IPS-18a (cell line): ENCODE measurements around the gene BHLHE23.
A peak's percentile ranks its signal among the peaks of the same experiment; 100 is the strongest.

ENCODE experiments used
- H3K27ac ChIP-seq: one replicate; pipeline ENCODE4 v1.5.1; 2013; ENCODE audit warnings: low read length
- H3K27me3 ChIP-seq: one replicate; pipeline ENCODE4 v1.6.1; 2013; ENCODE audit warnings: mild to moderate bottlenecking, low read length; ENCODE audit not compliant: control insufficient read depth, insufficient read depth
- H3K36me3 ChIP-seq: one replicate; pipeline ENCODE4 v1.6.1; 2013; ENCODE audit warnings: low read depth, low read length; ENCODE audit not compliant: control insufficient read depth
- H3K4me1 ChIP-seq: one replicate; pipeline ENCODE4 v1.6.1; 2013; ENCODE audit warnings: low read depth, low read length; ENCODE audit not compliant: control insufficient read depth
- H3K4me3 ChIP-seq: one replicate; pipeline ENCODE4 v1.5.1; 2013; ENCODE audit warnings: low read length
- H3K9ac ChIP-seq: one replicate; pipeline ENCODE4 v1.6.1; 2013; ENCODE audit warnings: mild to moderate bottlenecking, low read length, moderate library complexity
- H3K9me3 ChIP-seq: one replicate; pipeline ENCODE4 v1.6.1; 2013; ENCODE audit warnings: low read depth, low read length; ENCODE audit not compliant: control insufficient read depth

Gene BHLHE23

GRCh38 chr20:63011798-63012197 lies 5.0 kb upstream of the BHLHE23 start:
- peaks cover 17% of the 10 kb centered on the region for H3K4me1 ChIP-seq
- no peak overlapping the region for H3K9ac ChIP-seq
- peaks cover 93% of the 10 kb centered on the region for H3K27me3 ChIP-seq
- H3K4me3 ChIP-seq: no peak overlapping the region
- H3K27ac ChIP-seq: no peak overlapping the region
- H3K36me3 ChIP-seq: no peaks in the 10 kb centered on the region
- peaks cover 11% of the 10 kb centered on the region for H3K9me3 ChIP-seq

- H3K27me3 ChIP-seq: peaks cover 96% of the 10 kb centered on the region
- peaks cover 11% of the 10 kb centered on the region for H3K9me3 ChIP-seq
- no peaks in the 10 kb centered on the region for H3K36me3 ChIP-seq
- H3K4me1 ChIP-seq: peaks cover 15% of the 10 kb centered on the region
- no peak overlapping the region for H3K27ac ChIP-seq
- peak overlapping the region; percentile 25 for H3K4me3 ChIP-seq
- no peak overlapping the region for H3K9ac ChIP-seq
These were observed 3.4 kb upstream of the BHLHE23 start for GRCh38 chr20:63009988-63010769.

GRCh38 chr20:63009045-63009961 lies 2.5 kb upstream of the BHLHE23 start:
- Histone ChIP-seq H3K9ac (no peak overlapping the region), H3K36me3 (no peaks in the 10 kb centered on the region), H3K4me1 (peaks cover 12% of the 10 kb centered on the region), H3K27me3 (peaks cover 100% of the 10 kb centered on the region), H3K9me3 (peaks cover 11% of the 10 kb centered on the region), H3K27ac (no peak overlapping the region), H3K4me3 (no peak overlapping the region)

- peaks cover 100% of the 10 kb centered on the region for H3K27me3 ChIP-seq
- H3K4me3 ChIP-seq: no peak overlapping the region
- H3K27ac ChIP-seq: no peak overlapping the region
- peaks cover 11% of the 10 kb centered on the region for H3K9me3 ChIP-seq
- peaks cover 11% of the 10 kb centered on the region for H3K4me1 ChIP-seq
- no peak overlapping the region for H3K9ac ChIP-seq
- no peaks in the 10 kb centered on the region for H3K36me3 ChIP-seq
These were observed 1.8 kb upstream of the BHLHE23 start for GRCh38 chr20:63008541-63009044.

GRCh38 chr20:63007646-63008488 lies 1.1 kb upstream of the BHLHE23 start:
- Histone ChIP-seq H3K4me1 (peaks cover 16% of the 10 kb centered on the region), H3K9ac (no peak overlapping the region), H3K27me3 (peaks cover 100% of the 10 kb centered on the region), H3K4me3 (no peak overlapping the region), H3K9me3 (peaks cover 4% of the 10 kb centered on the region), H3K36me3 (no peaks in the 10 kb centered on the region), H3K27ac (no peak overlapping the region)

- Histone ChIP-seq H3K36me3 (no peaks in the 10 kb centered on the region), H3K27ac (no peak overlapping the region), H3K9me3 (no peaks in the 10 kb centered on the region), H3K9ac (no peak overlapping the region), H3K27me3 (peaks cover 100% of the 10 kb centered on the region), H3K4me3 (no peak overlapping the region), H3K4me1 (peaks cover 16% of the 10 kb centered on the region)
These were observed 539 bp upstream of the BHLHE23 start for GRCh38 chr20:63007360-63007645.

GRCh38 chr20:63005862-63006539 lies 763 bp downstream of the BHLHE23 start:
- H3K27me3 ChIP-seq: peaks cover 100% of the 10 kb centered on the region
- H3K9ac ChIP-seq: no peak overlapping the region
- H3K4me3 ChIP-seq: no peak overlapping the region
- H3K4me1 ChIP-seq: peaks cover 18% of the 10 kb centered on the region
- H3K36me3 ChIP-seq: no peaks in the 10 kb centered on the region
- H3K27ac ChIP-seq: no peak overlapping the region
- no peaks in the 10 kb centered on the region for H3K9me3 ChIP-seq

- Histone ChIP-seq H3K9me3 (no peaks in the 10 kb centered on the region), H3K4me3 (no peak overlapping the region), H3K27ac (no peak overlapping the region), H3K36me3 (no peaks in the 10 kb centered on the region), H3K9ac (no peak overlapping the region), H3K4me1 (peaks cover 21% of the 10 kb centered on the region), H3K27me3 (peaks cover 100% of the 10 kb centered on the region)
These were observed 1.4 kb downstream of the BHLHE23 start for GRCh38 chr20:63005365-63005861.

GRCh38 chr20:63004607-63005364 lies 2.0 kb downstream of the BHLHE23 start:
- Histone ChIP-seq H3K9ac (no peak overlapping the region), H3K9me3 (no peaks in the 10 kb centered on the region), H3K36me3 (no peaks in the 10 kb centered on the region), H3K27ac (no peak overlapping the region), H3K4me1 (peaks cover 21% of the 10 kb centered on the region), H3K27me3 (peaks cover 100% of the 10 kb centered on the region), H3K4me3 (no peak overlapping the region)

- H3K36me3 ChIP-seq: no peaks in the 10 kb centered on the region
- no peak overlapping the region for H3K27ac ChIP-seq
- no peak overlapping the region for H3K9ac ChIP-seq
- H3K4me1 ChIP-seq: peaks cover 18% of the 10 kb centered on the region
- peaks cover 97% of the 10 kb centered on the region for H3K27me3 ChIP-seq
- H3K9me3 ChIP-seq: no peaks in the 10 kb centered on the region
- H3K4me3 ChIP-seq: no peak overlapping the region
These were observed 3.2 kb downstream of the BHLHE23 start for GRCh38 chr20:63003546-63003945.
